ENCODE results near the gene COG6. TPM values are rescaled to one million over a fixed set of nuclear protein-coding genes. Genes with fewer than 3 reads are reported as not detected.

COG6 gene
- total RNA-seq, 4 donors from 2014 or later, result 16.8 to 27.0 (median 22.8) TPM

DNA sequence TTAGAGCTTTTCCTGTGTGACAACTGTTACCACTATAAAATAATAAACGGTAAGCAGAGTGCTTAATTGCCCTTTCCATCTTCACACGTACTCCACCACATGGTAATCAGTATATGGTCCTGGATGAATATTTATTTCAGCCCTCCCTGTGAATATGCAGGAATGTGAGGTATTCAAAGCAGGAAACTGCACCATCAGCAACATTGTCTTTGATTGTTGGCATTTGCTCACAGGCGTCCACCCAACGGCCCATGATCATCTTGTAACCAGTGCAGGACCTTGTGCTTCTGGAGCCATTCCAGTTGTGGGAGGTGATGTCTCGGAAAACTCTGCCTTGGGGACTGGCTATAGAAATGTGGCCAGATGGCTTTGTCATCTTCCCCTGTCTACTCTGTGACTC lies 132.6 kb downstream of the COG6 start:
- TF ChIP-seq, protein P1, sequence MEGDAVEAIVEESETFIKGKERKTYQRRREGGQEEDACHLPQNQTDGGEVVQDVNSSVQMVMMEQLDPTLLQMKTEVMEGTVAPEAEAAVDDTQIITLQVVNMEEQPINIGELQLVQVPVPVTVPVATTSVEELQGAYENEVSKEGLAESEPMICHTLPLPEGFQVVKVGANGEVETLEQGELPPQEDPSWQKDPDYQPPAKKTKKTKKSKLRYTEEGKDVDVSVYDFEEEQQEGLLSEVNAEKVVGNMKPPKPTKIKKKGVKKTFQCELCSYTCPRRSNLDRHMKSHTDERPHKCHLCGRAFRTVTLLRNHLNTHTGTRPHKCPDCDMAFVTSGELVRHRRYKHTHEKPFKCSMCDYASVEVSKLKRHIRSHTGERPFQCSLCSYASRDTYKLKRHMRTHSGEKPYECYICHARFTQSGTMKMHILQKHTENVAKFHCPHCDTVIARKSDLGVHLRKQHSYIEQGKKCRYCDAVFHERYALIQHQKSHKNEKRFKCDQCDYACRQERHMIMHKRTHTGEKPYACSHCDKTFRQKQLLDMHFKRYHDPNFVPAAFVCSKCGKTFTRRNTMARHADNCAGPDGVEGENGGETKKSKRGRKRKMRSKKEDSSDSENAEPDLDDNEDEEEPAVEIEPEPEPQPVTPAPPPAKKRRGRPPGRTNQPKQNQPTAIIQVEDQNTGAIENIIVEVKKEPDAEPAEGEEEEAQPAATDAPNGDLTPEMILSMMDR (IDR thresholded peaks at IDR 0.05; ENCODE audit: low read depth), result no peak

DNA sequence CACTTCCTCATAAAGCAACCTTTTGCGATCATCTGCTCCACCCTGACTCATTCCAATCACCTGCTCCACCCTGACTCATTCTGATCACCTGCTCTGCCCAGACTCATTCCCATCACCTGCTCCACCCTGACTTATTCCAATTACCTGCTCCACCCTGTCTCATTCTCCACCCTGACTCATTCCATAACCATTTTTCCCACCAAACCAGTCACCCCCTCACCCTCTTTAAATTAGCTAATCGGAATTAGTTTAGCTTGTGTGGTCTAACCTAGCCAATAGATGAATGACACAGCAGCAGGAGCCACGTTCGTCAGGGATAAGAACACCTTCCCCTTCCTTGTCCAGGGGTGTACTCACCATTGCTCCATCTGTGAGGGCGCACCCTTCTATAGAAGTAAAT lies 134.0 kb downstream of the COG6 start:
- TF ChIP-seq, protein P1 (IDR thresholded peaks at IDR 0.05; ENCODE audit: low read depth), result no peak

Small RNA genes within 50 kb of the gene (small RNA-seq; reads per million reads assigned to genes)
- gene MIR4305, result not detected
- gene RNY4P14, result 1.5 reads per million, percentile 18 among the genes with 10 or more reads in this experiment

Other genes starting within 250 kb of the COG6 start
- gene LHFPL6, start 52.5 kb upstream of the COG6 start, total RNA-seq, result 100 to 1,000 TPM in 1 of 4 donors, 10 to 100 TPM in 3; 75.2 to 106 (median 90.4) TPM